HG02943 (cell line): ENCODE measurements around the gene FFAR4.
"Not testable (repeated sequence)": the region's sequence is repeated elsewhere in the genome, so short reads cannot be mapped to it uniquely, and the experiment has no call there.

Experiments used
- ATAC-seq: cut with Tn5 transposase; IDR thresholded peaks from one replicate; pipeline ENCODE4 v1.9.1; 2021; ENCODE audit warnings: mild to moderate bottlenecking, low read depth, moderate library complexity; ENCODE audit not compliant: unreplicated experiment

FFAR4 gene

DNA sequence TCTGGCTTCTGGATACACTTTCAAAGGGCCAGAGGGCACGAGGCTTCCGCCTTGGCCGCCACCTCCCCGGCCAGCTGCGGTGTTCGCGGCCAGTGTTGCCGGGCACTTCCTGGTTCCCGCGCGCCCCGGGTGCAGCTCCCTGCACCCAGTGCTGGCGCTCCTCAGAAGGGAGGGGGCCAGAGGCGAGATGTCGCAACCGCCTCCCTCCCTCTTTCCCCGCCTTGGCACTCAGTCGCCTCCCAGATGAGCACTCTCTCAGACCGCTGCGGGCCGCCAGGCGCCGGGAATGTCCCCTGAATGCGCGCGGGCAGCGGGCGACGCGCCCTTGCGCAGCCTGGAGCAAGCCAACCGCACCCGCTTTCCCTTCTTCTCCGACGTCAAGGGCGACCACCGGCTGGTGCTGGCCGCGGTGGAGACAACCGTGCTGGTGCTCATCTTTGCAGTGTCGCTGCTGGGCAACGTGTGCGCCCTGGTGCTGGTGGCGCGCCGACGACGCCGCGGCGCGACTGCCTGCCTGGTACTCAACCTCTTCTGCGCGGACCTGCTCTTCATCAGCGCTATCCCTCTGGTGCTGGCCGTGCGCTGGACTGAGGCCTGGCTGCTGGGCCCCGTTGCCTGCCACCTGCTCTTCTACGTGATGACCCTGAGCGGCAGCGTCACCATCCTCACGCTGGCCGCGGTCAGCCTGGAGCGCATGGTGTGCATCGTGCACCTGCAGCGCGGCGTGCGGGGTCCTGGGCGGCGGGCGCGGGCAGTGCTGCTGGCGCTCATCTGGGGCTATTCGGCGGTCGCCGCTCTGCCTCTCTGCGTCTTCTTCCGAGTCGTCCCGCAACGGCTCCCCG lies at the start of gene FFAR4:
TSS of gene FFAR4 (plus strand) at position 231 of the 842 bp plus-strand sequence. CDS start at position 287, 56 bp downstream.
- no peak for ATAC-seq

GRCh38 chr10:93518531-93518930 lies 47.9 kb upstream of the FFAR4 start:
- ATAC-seq: no peak

DNA sequence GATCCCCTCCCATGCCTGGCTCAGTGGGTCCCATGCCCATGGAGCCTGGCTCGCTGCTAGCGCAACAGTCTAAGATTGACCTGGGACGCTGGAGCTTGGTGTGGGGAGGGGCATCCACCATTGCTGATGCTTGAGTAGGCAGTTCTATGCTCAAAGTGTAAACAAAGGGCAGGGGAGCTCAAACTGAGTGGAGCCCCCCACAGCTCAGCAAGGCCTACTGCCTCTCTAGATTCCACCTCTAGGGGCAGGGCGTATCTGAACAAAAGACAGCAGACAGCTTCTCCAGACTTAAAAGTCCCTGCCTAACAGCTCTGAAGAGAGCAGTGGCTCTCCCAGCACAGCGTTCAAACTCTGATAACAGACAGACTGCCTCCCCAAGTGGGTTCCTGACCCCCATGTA lies 31.2 kb upstream of the FFAR4 start:
- no peak for ATAC-seq

GRCh38 chr10:93540871-93541270 lies 25.6 kb upstream of the FFAR4 start:
- ATAC-seq: not testable (repeated sequence)

DNA sequence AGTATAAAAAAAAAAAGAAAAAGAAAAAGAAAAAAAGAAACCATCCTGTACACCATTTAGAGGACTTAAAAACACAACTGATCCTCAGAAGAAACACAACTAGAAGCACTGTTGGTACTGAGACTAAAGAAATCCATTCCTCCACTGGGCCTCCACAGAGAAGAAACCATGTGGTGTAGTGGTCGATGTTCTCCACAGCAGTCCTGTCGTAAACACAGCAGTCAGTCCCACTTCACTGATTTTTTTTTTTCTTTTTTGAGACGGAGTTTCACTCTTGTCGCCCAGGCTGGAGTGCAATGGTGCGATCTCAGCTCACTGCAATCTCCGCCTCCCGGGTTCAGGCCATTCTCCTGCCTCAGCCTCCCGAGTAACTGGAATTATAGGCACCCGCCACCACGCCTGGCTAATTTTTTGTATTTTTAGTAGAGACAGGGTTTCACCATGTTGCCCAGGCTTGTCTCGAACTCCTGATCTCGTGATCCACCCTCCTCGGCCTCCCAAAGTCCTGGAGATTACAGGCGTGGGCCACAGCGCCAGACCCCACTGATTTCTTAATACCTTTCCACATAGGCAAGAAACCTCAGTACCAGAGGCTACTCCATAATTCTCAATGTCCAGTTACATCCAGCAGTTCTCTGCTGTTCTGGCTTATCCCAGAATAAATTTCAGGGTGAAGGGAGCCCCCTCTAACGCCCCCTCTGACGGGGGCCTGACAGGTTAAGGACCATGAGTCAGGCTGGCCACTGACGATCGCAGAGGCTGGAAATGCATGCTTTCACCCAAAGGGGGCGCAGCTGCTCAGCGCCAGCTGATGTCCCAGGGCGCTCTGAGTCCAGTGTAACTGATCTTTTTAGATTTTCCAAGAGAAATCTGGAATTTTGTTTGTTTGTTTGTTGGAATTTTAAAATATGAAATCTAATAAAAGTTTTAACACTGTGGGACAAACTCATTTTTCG lies 24.8 kb upstream of the FFAR4 start:
- no peak for ATAC-seq

- ATAC-seq: no peak
Measured at GRCh38 chr10:93542358-93542791, 24.1 kb upstream of the FFAR4 start.

DNA sequence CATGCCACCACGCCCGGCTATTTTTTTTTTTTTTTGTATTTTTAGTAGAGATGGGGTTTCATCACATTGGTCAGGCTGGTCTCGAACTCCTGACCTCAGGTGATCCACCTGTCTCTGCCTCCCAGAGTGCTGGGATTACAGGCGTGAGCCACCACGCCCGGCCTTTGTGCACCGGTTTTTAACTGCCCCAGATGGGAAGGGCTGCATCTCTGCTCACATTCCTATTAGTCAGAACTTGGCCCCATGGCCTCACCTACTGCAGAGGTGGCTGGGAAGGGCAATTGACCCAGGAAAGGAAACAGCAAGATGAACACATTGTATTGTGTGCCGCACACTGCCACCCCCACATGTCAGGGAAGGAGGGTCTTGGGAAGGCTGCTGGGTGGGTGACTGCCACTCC lies 19.5 kb upstream of the FFAR4 start:
- not testable (repeated sequence) for ATAC-seq

DNA sequence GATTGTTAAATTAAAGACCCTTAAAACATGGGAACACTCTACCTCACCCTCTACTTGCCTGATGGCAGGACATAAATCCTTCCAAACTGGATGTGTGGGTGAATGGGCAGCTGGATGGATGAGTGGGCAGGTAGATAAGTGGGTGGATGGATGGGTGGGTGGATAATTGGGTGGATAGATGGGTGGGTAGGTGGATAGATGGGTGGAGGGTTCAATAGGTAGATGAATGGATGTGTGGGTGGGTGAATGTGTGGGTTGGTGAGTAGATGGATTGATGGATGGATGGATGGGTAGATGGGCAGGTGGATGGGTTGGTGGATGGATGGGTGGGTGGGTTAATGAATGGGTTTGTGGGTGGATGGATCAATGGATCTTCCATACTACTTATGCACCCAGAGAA lies 18.9 kb upstream of the FFAR4 start:
- ATAC-seq: no peak

DNA sequence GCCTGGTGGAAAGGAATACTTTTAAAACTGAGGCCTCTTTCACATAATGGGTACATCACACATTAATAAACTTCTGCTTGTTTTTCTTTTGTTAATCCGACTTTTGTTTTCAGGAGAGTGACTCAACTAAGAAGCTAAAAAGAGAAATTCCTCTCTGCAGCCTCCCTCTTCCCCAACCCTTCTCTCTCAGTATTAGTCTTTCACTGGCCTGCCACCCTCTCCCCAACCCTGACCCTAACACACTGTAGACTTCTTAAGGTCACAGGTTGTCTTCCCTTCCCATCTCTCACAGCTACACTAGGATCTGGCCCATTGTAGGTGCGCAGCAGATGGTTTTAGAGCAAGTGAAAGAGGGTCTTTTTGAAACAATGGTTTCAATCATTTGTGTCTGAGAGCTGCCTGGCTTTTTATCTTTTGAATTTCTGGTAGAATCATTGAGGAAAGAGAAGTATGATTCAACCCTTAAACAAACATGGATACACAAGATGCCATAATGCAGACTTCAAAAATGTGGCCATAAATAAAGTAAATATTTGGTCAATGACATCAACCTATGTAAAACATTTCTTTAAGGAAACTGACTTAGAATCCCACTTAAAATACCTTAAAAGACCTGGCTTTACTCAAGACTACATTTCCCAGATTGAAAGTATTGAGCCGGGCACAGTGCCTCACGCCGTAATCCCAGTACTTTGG lies 17.9 kb upstream of the FFAR4 start:
- no peak for ATAC-seq

- no peak for ATAC-seq
Measured at GRCh38 chr10:93550606-93551005, 15.9 kb upstream of the FFAR4 start.

GRCh38 chr10:93552780-93553179 lies 13.7 kb upstream of the FFAR4 start:
- no peak for ATAC-seq

GRCh38 chr10:93553482-93554315 lies 12.8 kb upstream of the FFAR4 start:
- no peak for ATAC-seq

DNA sequence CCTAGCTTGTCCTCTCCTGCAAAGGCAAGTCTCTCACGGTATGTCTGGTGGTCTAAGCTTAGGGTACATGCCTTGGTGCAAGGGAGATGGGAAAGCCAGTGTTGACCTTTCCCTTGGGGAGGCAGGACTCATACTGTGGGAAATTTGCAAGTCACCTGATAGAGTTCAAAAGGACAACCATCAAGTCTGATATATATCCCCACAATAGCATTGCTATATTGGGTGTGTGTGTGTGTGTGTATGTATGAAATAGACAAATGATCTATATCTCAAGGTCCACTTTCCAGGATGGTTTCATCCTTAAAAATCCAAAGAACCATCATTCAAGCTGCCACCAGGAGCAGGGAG lies 12.2 kb upstream of the FFAR4 start:
- no peak for ATAC-seq

DNA sequence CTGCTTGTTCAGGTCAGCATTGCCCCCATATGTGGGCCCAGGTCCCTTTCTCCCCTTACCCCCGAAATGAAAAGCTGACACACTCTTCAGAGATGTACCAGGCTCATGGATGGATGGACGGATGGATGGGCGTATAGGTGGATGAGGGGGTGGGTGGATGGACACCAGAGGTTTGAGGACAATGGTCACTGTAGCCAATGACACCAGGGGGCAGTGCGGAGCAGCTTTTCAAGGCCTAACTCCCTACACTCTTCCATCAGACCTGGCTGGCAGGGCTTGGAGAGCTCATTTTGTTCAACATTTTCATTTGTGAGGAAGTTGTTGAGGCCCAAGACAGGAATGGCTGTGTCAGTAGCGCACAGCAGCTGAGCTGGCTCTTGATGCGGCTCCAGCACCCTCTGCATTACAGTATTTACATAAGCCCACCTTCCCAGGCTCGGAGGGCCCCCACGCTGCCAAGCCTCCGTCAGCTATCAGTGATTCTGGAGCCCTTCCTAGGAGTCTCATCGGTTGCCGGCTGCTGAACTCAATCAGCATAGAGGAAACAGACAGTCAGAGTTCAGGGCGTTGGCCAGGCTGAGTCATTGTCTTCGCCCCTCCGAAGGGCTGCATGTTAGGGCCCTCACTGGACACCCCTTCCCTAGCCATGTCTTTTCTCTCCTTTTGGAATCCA lies 11.6 kb upstream of the FFAR4 start:
- ATAC-seq: no peak

DNA sequence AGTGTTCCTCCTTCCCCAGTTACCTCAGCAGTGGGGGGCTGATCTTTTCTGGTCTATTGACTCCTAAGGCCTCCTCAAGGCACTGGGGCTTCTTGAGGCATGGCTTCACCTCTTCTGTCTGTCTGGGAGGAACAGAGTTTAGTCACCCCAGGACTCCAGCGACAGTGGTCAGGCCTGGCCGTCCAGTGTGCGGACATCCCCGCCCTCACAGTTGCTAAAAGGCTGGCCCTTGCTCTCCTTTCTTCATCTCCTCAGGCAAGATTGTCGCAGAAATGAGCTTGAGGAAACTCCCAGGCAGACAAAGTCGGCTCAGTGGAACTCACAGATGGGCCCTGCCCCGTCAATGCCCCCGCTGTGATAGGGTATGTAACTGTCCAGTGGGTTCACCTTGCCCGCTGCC lies 7.0 kb upstream of the FFAR4 start:
- no peak for ATAC-seq

- no peak for ATAC-seq
Measured at GRCh38 chr10:93560541-93560940, 5.9 kb upstream of the FFAR4 start.

- ATAC-seq: no peak
Measured at GRCh38 chr10:93565446-93565845, 1.0 kb upstream of the FFAR4 start.

GRCh38 chr10:93567277-93568104 lies 1.0 kb downstream of the FFAR4 start:
- ATAC-seq: no peak

DNA sequence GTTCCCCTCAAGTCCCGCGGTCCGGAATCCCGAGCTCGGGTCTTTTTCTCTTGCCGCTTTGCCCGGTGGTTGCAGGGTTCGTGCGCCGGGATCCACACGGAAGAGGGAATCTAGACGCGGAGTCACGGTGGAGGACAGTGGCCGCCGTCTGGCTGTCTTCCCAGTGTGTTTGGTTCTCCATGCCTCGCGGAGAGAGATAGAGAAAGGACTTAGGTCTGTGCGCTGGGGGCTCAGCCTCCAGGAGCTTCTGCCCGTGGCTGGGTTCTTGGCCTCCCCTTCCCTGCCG lies 1.6 kb downstream of the FFAR4 start:
- ATAC-seq: no peak
